ENCODE measurements around the gene CAV1.

The CAV1 gene

GRCh38 chr7:116545411-116545993 lies 20.7 kb downstream of the CAV1 start:
- TF ChIP-seq CREB1 (IDR thresholded peaks at IDR 0.05; ENCODE audit: low read depth) (no peak), TCF12 (IDR thresholded peaks at IDR 0.05; ENCODE audit: low read depth) (no peak), TAF1 (IDR thresholded peaks at IDR 0.05; ENCODE audit: low read depth) (no peak), EGR1 (IDR thresholded peaks at IDR 0.05) (no peak), USF1 (IDR thresholded peaks at IDR 0.05) (no peak), YY1 (IDR thresholded peaks at IDR 0.05; ENCODE audit: low read depth) (no peak), TEAD4 (IDR thresholded peaks at IDR 0.05) (no peak), NFIC (IDR thresholded peaks at IDR 0.05) (no peak), MAX (IDR thresholded peaks at IDR 0.05) (no peak), FOXM1 (IDR thresholded peaks at IDR 0.05; ENCODE audit: borderline replicate concordance, low read depth) (no peak), REST (IDR thresholded peaks at IDR 0.05; ENCODE audit: low read depth) (no peak), EP300 (IDR thresholded peaks at IDR 0.05; ENCODE audit: borderline replicate concordance) (no peak), ZBTB7A (IDR thresholded peaks at IDR 0.05; ENCODE audit: low read depth) (no peak), RAD21 (IDR thresholded peaks at IDR 0.05; ENCODE audit: low read depth) (no peak), CEBPB (IDR thresholded peaks at IDR 0.05) (no peak)

GRCh38 chr7:116546054-116546453 lies 21.2 kb downstream of the CAV1 start:
- no peak for TF ChIP-seq TAF1 (IDR thresholded peaks at IDR 0.05; ENCODE audit: low read depth)
- TF ChIP-seq RAD21 (IDR thresholded peaks at IDR 0.05; ENCODE audit: low read depth): no peak
- TF ChIP-seq NFIC (IDR thresholded peaks at IDR 0.05): no peak
- no peak for TF ChIP-seq ZBTB7A (IDR thresholded peaks at IDR 0.05; ENCODE audit: low read depth)
- no peak for TF ChIP-seq YY1 (IDR thresholded peaks at IDR 0.05; ENCODE audit: low read depth)
- no peak for TF ChIP-seq EP300 (IDR thresholded peaks at IDR 0.05; ENCODE audit: borderline replicate concordance)
- TF ChIP-seq MAX (IDR thresholded peaks at IDR 0.05): no peak
- no peak for TF ChIP-seq REST (IDR thresholded peaks at IDR 0.05; ENCODE audit: low read depth)
- TF ChIP-seq FOXM1 (IDR thresholded peaks at IDR 0.05; ENCODE audit: borderline replicate concordance, low read depth): no peak

GRCh38 chr7:116546916-116547315 lies 22.1 kb downstream of the CAV1 start:
- TF ChIP-seq EP300 (IDR thresholded peaks at IDR 0.05; ENCODE audit: borderline replicate concordance): no peak
- TF ChIP-seq CEBPB (IDR thresholded peaks at IDR 0.05): no peak

GRCh38 chr7:116547347-116547746 lies 22.5 kb downstream of the CAV1 start:
- TF ChIP-seq ZBTB7A (IDR thresholded peaks at IDR 0.05; ENCODE audit: low read depth) (no peak), CREB1 (IDR thresholded peaks at IDR 0.05; ENCODE audit: low read depth) (no peak), TEAD4 (IDR thresholded peaks at IDR 0.05) (no peak)

GRCh38 chr7:116548506-116548905 lies 23.7 kb downstream of the CAV1 start:
- no peak for TF ChIP-seq RAD21 (IDR thresholded peaks at IDR 0.05; ENCODE audit: low read depth)
- TF ChIP-seq TCF12 (IDR thresholded peaks at IDR 0.05; ENCODE audit: low read depth): no peak
- no peak for TF ChIP-seq USF1 (IDR thresholded peaks at IDR 0.05)
- TF ChIP-seq TEAD4 (IDR thresholded peaks at IDR 0.05): no peak
- no peak for TF ChIP-seq TAF1 (IDR thresholded peaks at IDR 0.05; ENCODE audit: low read depth)
- no peak for TF ChIP-seq ZBTB7A (IDR thresholded peaks at IDR 0.05; ENCODE audit: low read depth)
- no peak for TF ChIP-seq EGR1 (IDR thresholded peaks at IDR 0.05)
- TF ChIP-seq CREB1 (IDR thresholded peaks at IDR 0.05; ENCODE audit: low read depth): no peak
- no peak for TF ChIP-seq REST (IDR thresholded peaks at IDR 0.05; ENCODE audit: low read depth)
- no peak for TF ChIP-seq YY1 (IDR thresholded peaks at IDR 0.05; ENCODE audit: low read depth)
- no peak for TF ChIP-seq CEBPB (IDR thresholded peaks at IDR 0.05)
- TF ChIP-seq MAX (IDR thresholded peaks at IDR 0.05): no peak
- TF ChIP-seq NFIC (IDR thresholded peaks at IDR 0.05): no peak
- TF ChIP-seq EP300 (IDR thresholded peaks at IDR 0.05; ENCODE audit: borderline replicate concordance): no peak
- no peak for TF ChIP-seq FOXM1 (IDR thresholded peaks at IDR 0.05; ENCODE audit: borderline replicate concordance, low read depth)
